CD4-positive, alpha-beta T cell (primary cell): ENCODE results near the gene PHKB. TPM values are rescaled to one million over a fixed set of nuclear protein-coding genes. Genes with fewer than 3 reads are reported as not detected.

Experiments used
- ATAC-seq: fragments of 200-7000 bp; cut with Tn5 transposase; one replicate; pipeline ENCODE4 v1.10.0; 2022; ENCODE audit warnings: mild to moderate bottlenecking; ENCODE audit not compliant: poor library complexity
- CTCF ChIA-PET: fragments of 350-600 bp; sonication (Branson Sonifier 250); formaldehyde crosslinking; loops from one replicate; lab custom pipeline; 2021; ENCODE audit warnings: antibody characterized with exemption, inconsistent platforms; lab: Charles Lee
- POLR2A ChIA-PET: fragments of 350-600 bp; sonication (Branson Sonifier 250); formaldehyde crosslinking; loops from one replicate; lab custom pipeline; 2021; ENCODE audit warnings: antibody characterized with exemption, inconsistent platforms; lab: Charles Lee
- DNase-seq, 14 experiments: peaks; one replicate each; pipeline ENCODE4 v3.0.0-alpha.2; 2013 to 2020; ENCODE audit warnings: mixed read lengths in 2 of 14
- H3K27ac ChIP-seq, 2 donors: one replicate each; pipeline versions ENCODE4 v1.5.1 to v1.7.0; 2013; ENCODE audit warnings: low read length in 2 of 2, low read depth in 1 of 2, mild to moderate bottlenecking in 1 of 2
- H3K27me3 ChIP-seq, 2 experiments: 1 replicate in 1 of 2; 2 replicates in 1 of 2; pipeline versions ENCODE4 v1.6.1 to v1.7.0; 2013; ENCODE audit warnings: low read length in 2 of 2, control low read depth in 1 of 2, mild to moderate bottlenecking in 1 of 2, moderate library complexity in 1 of 2; ENCODE audit not compliant: insufficient read depth in 2 of 2, control insufficient read depth in 1 of 2
- H3K36me3 ChIP-seq: one replicate; pipeline ENCODE4 v1.6.1; 2013; ENCODE audit warnings: low read length, control low read depth; ENCODE audit not compliant: insufficient read depth
- H3K4me1 ChIP-seq: one replicate; pipeline ENCODE4 v1.6.1; 2013; ENCODE audit warnings: low read length, control low read depth; ENCODE audit not compliant: insufficient read depth
- H3K4me3 ChIP-seq: one replicate; pipeline ENCODE4 v1.5.1; 2013; ENCODE audit warnings: mild to moderate bottlenecking, low read length, moderate library complexity
- H3K9me3 ChIP-seq, 2 experiments: 1 replicate in 1 of 2; 2 replicates in 1 of 2; pipeline versions ENCODE4 v1.6.1 to v1.7.0; 2013; ENCODE audit warnings: low read length in 2 of 2, mild to moderate bottlenecking in 2 of 2, control low read depth in 1 of 2, moderate library complexity in 1 of 2; ENCODE audit not compliant: control insufficient read depth in 1 of 2, insufficient read depth in 1 of 2
- H3K27ac Mint-ChIP-seq: one replicate; pipeline ENCODE4 v1.8.0; 2020; ENCODE audit warnings: mixed read lengths
- H3K27me3 Mint-ChIP-seq: one replicate; pipeline ENCODE4 v1.8.0; 2021; ENCODE audit warnings: mixed read lengths
- H3K36me3 Mint-ChIP-seq: one replicate; pipeline ENCODE4 v1.8.0; 2021; ENCODE audit warnings: low read depth, mixed read lengths
- H3K4me1 Mint-ChIP-seq: one replicate; pipeline ENCODE4 v1.8.0; 2021; ENCODE audit warnings: low read depth, mixed read lengths
- H3K4me3 Mint-ChIP-seq: one replicate; pipeline ENCODE4 v1.8.0; 2020; ENCODE audit warnings: mild to moderate bottlenecking, mixed read lengths
- H3K9me3 Mint-ChIP-seq: one replicate; pipeline ENCODE4 v1.8.0; 2020; ENCODE audit warnings: mixed read lengths
- intact Hi-C, 2 experiments: fragments of 100-400 bp; cut with DNase I in 1 of 2; cut with micrococcal nuclease in 1 of 2; formaldehyde crosslinking; loops; one replicate each; pipeline versions ENCODE4 v1.15.1 to v1.9.0; 2023 to 2025; cut with DNase I, micrococcal nuclease
- polyA plus RNA-seq, 2 donors: library from polyadenylated mRNA; unstranded; fragments of 120-200 nt; gene quantifications; one replicate each; pipeline ENCODE4 v1.2.1, GENCODE V29; 2013
- total RNA-seq, 174 experiments: library from RNA in 2 of 174; stranded (reverse) in 2 of 174; gene quantifications; one replicate each; pipeline ENCODE4 v1.2.3 and lab custom pipeline; 2021 to 2026
- TF ChIP-seq, protein P1 (sequence below): fragments of 200-600 bp; IDR thresholded peaks from one replicate; pipeline ENCODE4 v1.8.0; 2022; ENCODE audit warnings: antibody characterized with exemption, mild to moderate bottlenecking

The PHKB gene
- total RNA-seq (10 to 100 TPM; 28.8 to 31.3 TPM), total RNA-seq (lab: John Stamatoyannopoulos, UW) (11.6 to 89.3 (median 47.9) reads per million in 172 experiments)
- polyA plus RNA-seq (2013, experiment 1 of 2), result 32.0 TPM
- 42.2 TPM for polyA plus RNA-seq (2013, experiment 2 of 2)

DNA sequence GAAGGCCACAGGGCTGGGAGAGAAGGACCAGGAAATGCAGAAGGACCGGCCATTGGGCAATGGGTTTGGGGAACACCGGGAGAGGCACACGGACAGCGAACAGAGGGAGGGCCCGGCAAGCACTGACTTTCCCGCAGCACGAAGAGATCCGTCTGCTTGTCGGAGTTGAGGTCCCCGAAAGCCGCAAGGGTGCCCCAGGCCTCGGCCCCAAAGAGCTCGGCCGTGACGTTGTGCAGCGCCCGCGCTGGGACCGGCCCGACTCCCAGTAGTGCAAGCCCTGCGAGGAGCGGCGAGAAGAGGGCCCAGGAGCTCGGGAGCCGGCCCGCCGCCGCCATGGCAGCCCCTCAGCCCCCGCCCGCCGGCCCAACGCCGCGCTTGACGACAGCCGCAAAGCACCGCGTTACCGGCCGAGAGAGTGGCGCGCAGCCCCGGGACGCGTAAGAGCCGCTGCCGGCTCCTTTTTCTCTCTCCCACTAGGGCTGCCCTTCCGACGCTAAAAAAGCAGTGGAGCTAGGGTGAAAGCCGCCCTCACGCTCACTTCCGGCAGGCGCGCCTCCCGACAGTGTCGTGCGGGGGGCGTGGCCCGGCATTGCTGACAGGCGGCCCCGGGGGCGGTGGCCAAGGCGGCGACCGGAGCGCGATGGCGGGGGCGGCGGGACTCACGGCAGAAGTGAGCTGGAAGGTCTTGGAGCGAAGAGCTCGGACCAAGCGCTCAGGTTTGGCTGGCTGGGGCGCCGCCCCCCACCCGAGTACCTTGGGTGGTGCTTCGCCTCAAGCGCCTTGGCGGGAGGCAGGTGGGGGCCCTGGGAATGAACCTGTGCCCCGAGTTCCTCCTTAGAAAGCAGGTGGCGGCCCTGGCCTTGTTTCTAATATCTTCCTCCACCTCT is at the start of gene PHKB, which contains the start of gene ITFG1:
TSS of gene PHKB (plus strand) at position 621 of the 887 bp plus-strand sequence. CDS start at position 641, 20 bp downstream.
TSS of gene ITFG1 (minus strand) at position 353 of the 887 bp plus-strand sequence. CDS start at position 335, 18 bp downstream.
- peaks cover 26% of the 10 kb centered on the region for H3K4me1 ChIP-seq
- ChIA-PET POLR2A (interaction anchor here (0.8 to 2.0 kb wide), 12 partner anchors 11 to 925 kb away, joined by 3 to 27 read pairs (median 3); partner anchors contain the start of genes DNAJA2, NETO2 and SIAH1), CTCF (interaction anchor here (0.6 to 2.1 kb wide), 5 partner anchors 10 to 552 kb away, joined by 3 to 6 read pairs (median 3); no protein-coding TSS in a partner anchor)
- H3K4me3 ChIP-seq, result peak within 1 kb of the TSS; percentile 79
- DNase-seq, result peak; percentile 89 to 98 (median 94)
- H3K27ac ChIP-seq, result peak within 1 kb of the TSS; percentile 87 to 93
- intact Hi-C loops, result loop anchor here (1.0 to 10.0 kb wide), 8 partner anchors 319 to 1144 kb away; partner anchors contain the start of genes ABCC11 (in 1 of the 2), C16orf87 (in 1 of the 2), LONP2 (in 1 of the 2) and NETO2 (in 1 of the 2)
- H3K9me3 Mint-ChIP-seq, result no peaks in the 10 kb centered on the region
- H3K9me3 ChIP-seq, result no peaks in the 10 kb centered on the region
- H3K4me3 Mint-ChIP-seq, result peak within 1 kb of the TSS; percentile 89
- peak within 1 kb of the TSS; percentile 87 for H3K27ac Mint-ChIP-seq
- TF ChIP-seq, protein P1, sequence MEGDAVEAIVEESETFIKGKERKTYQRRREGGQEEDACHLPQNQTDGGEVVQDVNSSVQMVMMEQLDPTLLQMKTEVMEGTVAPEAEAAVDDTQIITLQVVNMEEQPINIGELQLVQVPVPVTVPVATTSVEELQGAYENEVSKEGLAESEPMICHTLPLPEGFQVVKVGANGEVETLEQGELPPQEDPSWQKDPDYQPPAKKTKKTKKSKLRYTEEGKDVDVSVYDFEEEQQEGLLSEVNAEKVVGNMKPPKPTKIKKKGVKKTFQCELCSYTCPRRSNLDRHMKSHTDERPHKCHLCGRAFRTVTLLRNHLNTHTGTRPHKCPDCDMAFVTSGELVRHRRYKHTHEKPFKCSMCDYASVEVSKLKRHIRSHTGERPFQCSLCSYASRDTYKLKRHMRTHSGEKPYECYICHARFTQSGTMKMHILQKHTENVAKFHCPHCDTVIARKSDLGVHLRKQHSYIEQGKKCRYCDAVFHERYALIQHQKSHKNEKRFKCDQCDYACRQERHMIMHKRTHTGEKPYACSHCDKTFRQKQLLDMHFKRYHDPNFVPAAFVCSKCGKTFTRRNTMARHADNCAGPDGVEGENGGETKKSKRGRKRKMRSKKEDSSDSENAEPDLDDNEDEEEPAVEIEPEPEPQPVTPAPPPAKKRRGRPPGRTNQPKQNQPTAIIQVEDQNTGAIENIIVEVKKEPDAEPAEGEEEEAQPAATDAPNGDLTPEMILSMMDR, result no peak
- no peaks in the 10 kb centered on the region for H3K27me3 ChIP-seq
- H3K27me3 Mint-ChIP-seq, result no peaks in the 10 kb centered on the region
- H3K4me1 Mint-ChIP-seq, result peaks cover 70% of the 10 kb centered on the region
- H3K36me3 Mint-ChIP-seq, result peaks cover 57% of the 10 kb centered on the region
- peaks cover 18% of the 10 kb centered on the region for H3K36me3 ChIP-seq
- ATAC-seq, result peak; percentile 96

DNA sequence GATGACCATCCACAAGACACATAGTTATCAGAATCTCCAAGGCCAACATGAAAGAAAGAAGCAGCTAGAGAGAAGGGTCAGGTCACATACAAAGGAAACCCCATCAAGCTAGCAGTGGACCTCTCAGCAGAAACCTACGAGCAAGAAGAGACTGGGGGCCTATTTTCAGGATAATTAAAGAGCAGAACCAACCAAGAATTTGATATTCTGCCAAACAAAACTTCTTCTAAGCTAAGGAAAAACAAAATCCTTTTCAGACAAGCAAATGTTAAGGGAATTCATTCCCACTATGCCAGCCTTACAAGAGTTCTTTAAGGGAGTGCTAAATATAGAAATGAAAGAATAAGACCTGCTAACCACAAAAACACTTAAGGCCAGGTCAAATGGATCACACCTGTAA is 48.1 kb upstream of the PHKB start:
- H3K27ac Mint-ChIP-seq, result no peak overlapping the region
- intact Hi-C loops, result no loop called here
- Histone ChIP-seq H3K27ac (no peak overlapping the region), H3K9me3 (no peaks in the 10 kb centered on the region), H3K4me3 (no peak overlapping the region), H3K36me3 (no peaks in the 10 kb centered on the region), H3K27me3 (no peaks in the 10 kb centered on the region), H3K4me1 (peaks cover 11% of the 10 kb centered on the region)
- no peaks in the 10 kb centered on the region for H3K9me3 Mint-ChIP-seq
- TF ChIP-seq, protein P1, result no peak
- CTCF ChIA-PET, result no interaction called here
- peaks cover 65% of the 10 kb centered on the region for H3K36me3 Mint-ChIP-seq
- POLR2A ChIA-PET, result no interaction called here
- DNase-seq (no peak), ATAC-seq (no peak)
- no peaks in the 10 kb centered on the region for H3K27me3 Mint-ChIP-seq
- H3K4me3 Mint-ChIP-seq, result no peak overlapping the region
- peaks cover 37% of the 10 kb centered on the region for H3K4me1 Mint-ChIP-seq

DNA sequence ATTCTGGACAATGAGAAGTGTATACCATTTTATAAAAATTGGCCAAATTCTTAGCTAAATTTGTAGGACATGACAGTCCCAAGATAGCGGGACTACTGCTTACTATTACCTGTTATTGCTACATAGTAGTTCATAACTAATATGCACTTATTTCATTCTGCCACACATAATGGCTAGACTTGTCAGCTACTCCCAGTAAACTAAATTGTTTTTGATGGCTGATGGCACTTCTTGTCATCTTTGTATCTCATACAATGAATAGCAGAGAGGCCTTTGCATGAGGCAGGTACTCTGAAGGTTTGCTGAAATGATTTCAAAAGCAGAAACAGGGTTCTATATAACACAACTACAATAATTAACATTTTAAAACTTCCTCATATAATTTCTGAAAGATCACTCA is 44.3 kb upstream of the PHKB start:
- peaks cover 22% of the 10 kb centered on the region for H3K4me1 Mint-ChIP-seq
- no peak overlapping the region for H3K27ac Mint-ChIP-seq
- CTCF ChIA-PET, result no interaction called here
- Histone ChIP-seq H3K27ac (no peak overlapping the region), H3K9me3 (no peaks in the 10 kb centered on the region), H3K27me3 (no peaks in the 10 kb centered on the region), H3K4me1 (no peaks in the 10 kb centered on the region), H3K4me3 (no peak overlapping the region), H3K36me3 (peaks cover 7% of the 10 kb centered on the region)
- H3K27me3 Mint-ChIP-seq, result no peaks in the 10 kb centered on the region
- peaks cover 67% of the 10 kb centered on the region for H3K36me3 Mint-ChIP-seq
- H3K9me3 Mint-ChIP-seq, result no peaks in the 10 kb centered on the region
- intact Hi-C loops, result no loop called here
- no peak overlapping the region for H3K4me3 Mint-ChIP-seq
- TF ChIP-seq, protein P1, result no peak
- POLR2A ChIA-PET, result interaction anchor here (1.2 kb wide), 1 partner anchor 44 kb away, joined by 3 read pairs; the partner anchor contains the start of gene ITFG1
- no peak for DNase-seq
- ATAC-seq, result no peak
